H1 (cell line): ENCODE data around the gene CUX1. TPM values are rescaled to one million over a fixed set of nuclear protein-coding genes. Genes with fewer than 3 reads are reported as not detected.
A peak's percentile ranks its signal among the peaks of the same experiment; 100 is the strongest.

Experiments
- CTCF ChIA-PET: fragments of 300-600 bp; sonication (Branson Sonifier 250); formaldehyde crosslinking; loops from one replicate; lab custom pipeline; 2021; ENCODE audit not compliant: partially characterized antibody; lab: Charles Lee
- POLR2A ChIA-PET: fragments of 300-600 bp; sonication (Branson Sonifier 250); formaldehyde crosslinking; loops from one replicate; lab custom pipeline; 2021; ENCODE audit warnings: inconsistent platforms; ENCODE audit not compliant: partially characterized antibody; lab: Charles Lee
- DNase-seq, 2 experiments: peaks; one replicate each; pipeline versions ENCODE4 v3.0.0 to v3.0.0-alpha.2; 2010 to 2022; ENCODE audit warnings: low spot score in 2 of 2, low read depth in 1 of 2, mixed read lengths in 1 of 2
- FAIRE-seq: peaks from 2 replicates; lab custom pipeline; 2011; peaks lifted over from hg19 to GRCh38; lab: Jason Lieb, UNC
- H2AFZ ChIP-seq: 2 replicates; pipeline ENCODE4 v1.8.1; 2012; ENCODE audit warnings: low read length, inconsistent platforms
- H2AK5ac ChIP-seq: 2 replicates; pipeline ENCODE4 v1.6.1; 2013; ENCODE audit warnings: low read depth, low read length
- H2BK120ac ChIP-seq: replicated peaks from 2 replicates; pipeline ENCODE3; 2013; ENCODE audit warnings: low read depth, low read length, inconsistent platforms
- H2BK12ac ChIP-seq: 2 replicates; pipeline ENCODE4 v1.6.1; 2013; ENCODE audit warnings: low read depth, low read length
- H2BK15ac ChIP-seq: 2 replicates; pipeline ENCODE4 v1.6.1; 2013; ENCODE audit warnings: low read length
- H2BK20ac ChIP-seq: 2 replicates; pipeline ENCODE4 v1.6.1; 2013; ENCODE audit warnings: low read length
- H2BK5ac ChIP-seq: 2 replicates; pipeline ENCODE4 v1.6.1; 2013; ENCODE audit warnings: low read depth, low read length
- H3K14ac ChIP-seq: 2 replicates; pipeline ENCODE4 v1.6.1; 2013; ENCODE audit warnings: inconsistent platforms; ENCODE audit not compliant: insufficient read length
- H3K18ac ChIP-seq: 2 replicates; pipeline ENCODE4 v1.6.1; 2013; ENCODE audit warnings: low read length; ENCODE audit errors: extremely low read depth
- H3K23ac ChIP-seq: 2 replicates; pipeline ENCODE4 v1.6.1; 2013; ENCODE audit warnings: inconsistent platforms; ENCODE audit not compliant: insufficient read length
- H3K23me2 ChIP-seq: 2 replicates; pipeline ENCODE4 v1.6.1; 2013; ENCODE audit warnings: low read depth, low read length
- H3K27ac ChIP-seq: 2 replicates; pipeline ENCODE4 v1.6.1; 2011; ENCODE audit warnings: low read depth, low read length, inconsistent platforms
- H3K27me3 ChIP-seq, 4 experiments: replicated peaks in 1 of 4; 1 replicate in 1 of 4; 2 replicates in 3 of 4; pipeline versions ENCODE4 v1.6.1 to v1.8.1; 2011 to 2013; ENCODE audit warnings: low read length in 3 of 4, mild to moderate bottlenecking in 3 of 4, inconsistent platforms in 2 of 4, mixed read lengths in 2 of 4, moderate library complexity in 1 of 4; ENCODE audit not compliant: control insufficient read depth in 3 of 4, insufficient read depth in 3 of 4; ENCODE audit errors: extremely low read depth in 1 of 4
- H3K36me3 ChIP-seq, 4 experiments: 2 replicates each; pipeline versions ENCODE4 v1.6.1 to v1.8.1; 2011 to 2013; ENCODE audit warnings: mild to moderate bottlenecking in 4 of 4, low read length in 3 of 4, moderate library complexity in 2 of 4, control low read depth in 1 of 4, inconsistent platforms in 1 of 4; ENCODE audit not compliant: insufficient read depth in 4 of 4, control insufficient read depth in 2 of 4
- H3K4ac ChIP-seq: replicated peaks from 2 replicates; pipeline ENCODE3; 2013; ENCODE audit warnings: low read length, low read depth, mixed read lengths, inconsistent platforms; ENCODE audit not compliant: insufficient read length
- H3K4me1 ChIP-seq, 4 experiments: replicated peaks in 1 of 4; 1 replicate in 1 of 4; 2 replicates in 3 of 4; pipeline versions ENCODE4 v1.6.1 to v1.8.1; 2011 to 2013; ENCODE audit warnings: low read length in 3 of 4, inconsistent platforms in 2 of 4, mixed read lengths in 1 of 4; ENCODE audit not compliant: insufficient read depth in 4 of 4, control insufficient read depth in 3 of 4
- H3K4me2 ChIP-seq, 2 experiments: 2 replicates each; pipeline versions ENCODE4 v1.6.1 to v1.8.1; 2011 to 2013; ENCODE audit warnings: low read depth in 2 of 2, low read length in 2 of 2, control low read depth in 1 of 2, inconsistent platforms in 1 of 2, mild to moderate bottlenecking in 1 of 2; ENCODE audit not compliant: insufficient read depth in 1 of 2
- H3K4me3 ChIP-seq, 4 experiments: fragments of 200-600, 300-600 bp in 1 of 4; sonication (generic), shearing (Covaris generic), sonication (Bioruptor Twin) in 1 of 4; 2 replicates each; pipeline versions ENCODE4 v1.5.1 to v1.8.1; 2011 to 2016; ENCODE audit warnings: low read length in 4 of 4, low read depth in 3 of 4, control low read depth in 2 of 4, inconsistent platforms in 2 of 4, mild to moderate bottlenecking in 2 of 4, mixed read lengths in 1 of 4, moderate library complexity in 1 of 4; ENCODE audit not compliant: insufficient read depth in 2 of 4; ENCODE audit errors: extremely low read depth in 1 of 4
- H3K56ac ChIP-seq: replicated peaks from 2 replicates; pipeline ENCODE3; 2013; ENCODE audit warnings: low read depth, mild to moderate bottlenecking, mixed read lengths, low read length, inconsistent platforms; ENCODE audit not compliant: insufficient read length
- H3K79me1 ChIP-seq: 2 replicates; pipeline ENCODE4 v1.6.1; 2013; ENCODE audit warnings: low read depth, low read length, control low read depth
- H3K79me2 ChIP-seq, 2 experiments: 2 replicates each; pipeline versions ENCODE4 v1.6.1 to v1.8.1; 2012 to 2013; ENCODE audit warnings: low read length in 2 of 2, mild to moderate bottlenecking in 2 of 2, inconsistent platforms in 1 of 2; ENCODE audit not compliant: insufficient read depth in 2 of 2, control insufficient read depth in 1 of 2
- H3K9ac ChIP-seq, 4 experiments: replicated peaks in 1 of 4; 1 replicate in 1 of 4; 2 replicates in 3 of 4; pipeline versions ENCODE4 v1.6.1 to v1.8.1; 2011 to 2013; ENCODE audit warnings: low read depth in 3 of 4, low read length in 3 of 4, control low read depth in 2 of 4, mild to moderate bottlenecking in 2 of 4, moderate library complexity in 2 of 4, inconsistent platforms in 1 of 4; ENCODE audit errors: extremely low read depth in 1 of 4
- H3K9me3 ChIP-seq, 2 experiments: 2 replicates each; pipeline versions ENCODE4 v1.6.1 to v1.8.1; 2012 to 2013; ENCODE audit warnings: mild to moderate bottlenecking in 2 of 2, moderate library complexity in 2 of 2, control low read depth in 1 of 2, inconsistent platforms in 1 of 2, low read depth in 1 of 2, low read length in 1 of 2, mixed read lengths in 1 of 2; ENCODE audit not compliant: insufficient read depth in 2 of 2
- H4K20me1 ChIP-seq, 2 experiments: replicated peaks in 1 of 2; 2 replicates each; pipeline versions ENCODE3 to v1.8.1; 2011 to 2013; ENCODE audit warnings: inconsistent platforms in 2 of 2, low read length in 2 of 2, mild to moderate bottlenecking in 1 of 2; ENCODE audit not compliant: insufficient read depth in 2 of 2, control insufficient read depth in 1 of 2
- H4K5ac ChIP-seq: 2 replicates; pipeline ENCODE4 v1.6.1; 2013; ENCODE audit warnings: low read length, low read depth, mixed read lengths, inconsistent platforms; ENCODE audit not compliant: insufficient read length
- H4K8ac ChIP-seq: 2 replicates; pipeline ENCODE4 v1.8.0; 2013; ENCODE audit warnings: mild to moderate bottlenecking, moderate library complexity, low read length, inconsistent platforms; ENCODE audit not compliant: insufficient read depth; ENCODE audit errors: extremely low read depth
- H4K91ac ChIP-seq: replicated peaks from 2 replicates; pipeline ENCODE3; 2013; ENCODE audit warnings: low read length, mixed read lengths, inconsistent platforms; ENCODE audit not compliant: insufficient read length
- BACH1 ChIP-seq: IDR thresholded peaks from 2 replicates; pipeline ENCODE4 v1.6.1; 2012; ENCODE audit warnings: low read length, improper control_type of control experiment
- CBX5 ChIP-seq: fragments of 300-800, 300-1000 bp; sonication (generic); IDR thresholded peaks from 2 replicates; pipeline ENCODE4 v1.7.1; 2016; ENCODE audit warnings: antibody characterized with exemption, low read length, low read depth
- CEBPB ChIP-seq: IDR thresholded peaks from 2 replicates; pipeline ENCODE4 v1.6.1; 2012; ENCODE audit warnings: low read depth, low read length
- CHD2 ChIP-seq: IDR thresholded peaks from 2 replicates; pipeline ENCODE4 v1.6.1; 2012; ENCODE audit warnings: low read length, improper control_type of control experiment
- EP300 ChIP-seq, 2 experiments: IDR thresholded peaks; 1 replicate in 1 of 2; 2 replicates in 1 of 2; pipeline ENCODE4 v1.6.1; 2011 to 2012; ENCODE audit warnings: low read depth in 2 of 2, low read length in 2 of 2, mild to moderate bottlenecking in 2 of 2, borderline replicate concordance in 1 of 2, inconsistent platforms in 1 of 2, moderate library complexity in 1 of 2
- GABPA ChIP-seq: IDR thresholded peaks from 2 replicates; pipeline ENCODE4 v1.6.1; 2011; ENCODE audit warnings: mild to moderate bottlenecking, low read length, moderate library complexity, borderline replicate concordance; ENCODE audit not compliant: insufficient read depth
- KDM1A ChIP-seq: fragments of 200-600, 300-600 bp; sonication (generic); IDR thresholded peaks from 2 replicates; pipeline ENCODE4 v1.7.1; 2016; ENCODE audit warnings: mild to moderate bottlenecking, low read length, borderline replicate concordance
- KDM5A ChIP-seq: fragments of 200-600 bp; IDR thresholded peaks from 2 replicates; pipeline ENCODE4 v1.7.1; 2012; ENCODE audit warnings: mild to moderate bottlenecking, low read length, inconsistent platforms, mixed read lengths
- SP4 ChIP-seq: IDR thresholded peaks from 2 replicates; pipeline ENCODE4 v1.6.1; 2012; ENCODE audit warnings: low read length, inconsistent platforms
- TCF12 ChIP-seq: IDR thresholded peaks from 2 replicates; pipeline ENCODE4 v1.6.1; 2011; ENCODE audit warnings: low read depth, mild to moderate bottlenecking, low read length
- USF2 ChIP-seq: IDR thresholded peaks from 2 replicates; pipeline ENCODE4 v1.6.1; 2011; ENCODE audit warnings: low read length, improper control_type of control experiment
- ZNF274 ChIP-seq: IDR thresholded peaks from 2 replicates; pipeline ENCODE4 v1.7.0; 2012; ENCODE audit warnings: low read length, borderline replicate concordance; ENCODE audit errors: extremely low read depth
- WGBS, 2 experiments: shearing (Covaris generic) in 1 of 2; methylation state at CpG; one replicate each; pipeline versions ENCODE4 v1.1.6 to v1.1.7; 2013 to 2015; ENCODE audit warnings: low lambda C conversion rate in 2 of 2, mixed read lengths in 2 of 2, inconsistent platforms in 1 of 2, low coverage in 1 of 2, missing lambda C conversion rate in 1 of 2; ENCODE audit not compliant: insufficient replicate concordance in 2 of 2, insufficient coverage in 1 of 2, insufficient read length in 1 of 2; ENCODE audit errors: extremely low coverage in 1 of 2, missing lambda C conversion rate in 1 of 2; 5-methylcytosine and 5-hydroxymethylcytosine counted together
- polyA plus RNA-seq, 7 experiments: library from polyadenylated mRNA; depleted of rRNA in 3 of 7; stranded (reverse) in 5 of 7; unstranded in 2 of 7; fragments of >200 nt in 5 of 7; fragments of 200-250 nt in 2 of 7; gene quantifications; 1 replicate in 5 of 7; 2 replicates in 1 of 7; 4 replicates in 1 of 7; pipeline versions ENCODE4 v1.2.1 to v1.2.3, GENCODE V29; 2011 to 2013; ENCODE audit warnings: missing spikeins in 2 of 7, mixed read lengths in 2 of 7
- total RNA-seq: library from RNA; stranded (reverse); fragmentation: NEBNext Ultra II Directional; extraction: Animal tissue kit (Norgen Biotek cat#: 25700); gene quantifications from 2 replicates; pipeline ENCODE4 v1.2.1, GENCODE V29; 2021

Gene CUX1
- total and polyA plus RNA-seq, 2 of the 8 experiments (the other 6 are each of a cell fraction or from before 2014, with no cell fraction given) = 21.6 to 65.9 TPM

GRCh38 chr7:101826081-101826835, 8.8 kb downstream of the CUX1 start:
- POLR2A ChIA-PET = interaction anchor here (0.9 to 1.5 kb wide), 3 partner anchors 9 to 16 kb away, joined by 4 to 6 read pairs (median 4); partner anchors contain the start of gene CUX1
- H4K8ac ChIP-seq = no peak overlapping the region
- H3K56ac ChIP-seq = no peak overlapping the region

More at GRCh38 chr7:101826081-101826835, 8.8 kb downstream of the CUX1 start:
- Histone ChIP-seq H3K4me1 (peaks cover 5 to 9% (median 7%) of the 10 kb centered on the region in 4 experiments), H3K36me3 (no peaks in the 10 kb centered on the region; a peak in 2 of 8 replicates), H4K91ac (no peak overlapping the region), H3K9ac (no peak overlapping the region), H3K4me2 (peak overlapping the region in 1 of 2 experiments; percentile 14; a peak in 1 of 4 replicates), H3K4ac (no peak overlapping the region), H2AK5ac (no peak overlapping the region), H2BK120ac (no peak overlapping the region), H3K23me2 (no peaks in the 10 kb centered on the region), H3K27ac (no peak overlapping the region), H3K27me3 (no peaks in the 10 kb centered on the region), H2BK12ac (no peak overlapping the region), H2BK15ac (no peak overlapping the region), H2BK5ac (no peak overlapping the region), H3K23ac (no peak overlapping the region), H3K14ac (no peak overlapping the region), H2BK20ac (no peak overlapping the region), H4K5ac (no peak overlapping the region), H3K4me3 (no peak overlapping the region), H4K20me1 (peaks cover 37 to 48% of the 10 kb centered on the region in 2 experiments), H3K79me2 (peaks cover 74 to 99% of the 10 kb centered on the region in 2 experiments), H2AFZ (no peak overlapping the region), H3K18ac (no peak overlapping the region; the same call in 1 of the 2 replicates), H3K79me1 (peaks cover 18% of the 10 kb centered on the region; the same call in 1 of the 2 replicates), H3K9me3 (no peaks in the 10 kb centered on the region)
- FAIRE-seq (no peak), DNase-seq (no peak)
- CTCF ChIA-PET = interaction anchor here (0.6 to 2.3 kb wide), 14 partner anchors 13 to 526 kb away, joined by 3 to 9 read pairs (median 4); no protein-coding TSS in a partner anchor
- TF ChIP-seq ZNF274 = no peak
- no peak for TF ChIP-seq TCF12
- TF ChIP-seq CHD2 = no peak
- TF ChIP-seq CEBPB = no peak
- no peak for TF ChIP-seq GABPA
- TF ChIP-seq EP300 (IDR thresholded peaks at IDR 0.05; ENCODE audit: borderline replicate concordance in 1 of 2, low read depth in 2 of 2, low read length in 2 of 2) = no peak
- TF ChIP-seq BACH1 = no peak
- TF ChIP-seq CBX5 = no peak
- no peak for TF ChIP-seq KDM5A
- TF ChIP-seq KDM1A = no peak
- TF ChIP-seq SP4 = no peak
- no peak for TF ChIP-seq USF2
- 80% methylated on average over 14 of the region's 15 CpGs; no CpG with 5 or more reads in 1 of the 2 experiments for WGBS, 2 experiments
